AG09319 (cell line): ENCODE results near the gene MUSK.

Experiments used
- DNase-seq: peaks from one replicate; pipeline ENCODE4 v3.0.0-alpha.2; 2010; ENCODE audit warnings: low read depth; ENCODE audit errors: extremely low read depth
- TF ChIP-seq, protein P1 (sequence below): IDR thresholded peaks from 2 replicates; pipeline ENCODE4 v1.5.1; 2011; ENCODE audit warnings: low read depth, mild to moderate bottlenecking, inconsistent platforms, low read length, moderate library complexity

Gene MUSK

DNA sequence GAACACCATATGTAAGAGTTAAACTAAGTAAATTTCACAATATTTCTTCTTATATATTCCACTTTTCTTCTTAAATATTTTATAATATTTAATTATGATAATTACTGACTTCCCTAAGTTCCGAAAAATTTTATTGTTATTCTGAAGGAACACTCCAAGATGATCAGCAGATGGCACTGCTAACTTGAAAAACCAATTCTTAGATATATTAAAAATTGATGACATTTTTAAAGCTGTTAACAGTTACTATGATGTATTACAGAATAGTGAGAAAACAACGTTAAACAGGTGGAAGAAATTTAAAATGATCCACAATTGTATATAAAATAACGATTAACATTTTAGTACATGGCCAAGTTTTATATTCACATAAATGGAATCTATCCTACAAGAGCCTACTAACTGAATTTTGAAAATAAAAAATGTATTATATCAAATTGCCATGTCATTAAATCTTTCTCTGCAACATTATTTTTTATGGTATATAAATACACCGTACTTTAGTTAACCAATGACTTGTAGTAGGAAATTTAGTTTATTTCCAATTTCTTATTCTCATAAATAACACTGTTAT, 30.1 kb upstream of the MUSK start:
- TF ChIP-seq, protein P1, sequence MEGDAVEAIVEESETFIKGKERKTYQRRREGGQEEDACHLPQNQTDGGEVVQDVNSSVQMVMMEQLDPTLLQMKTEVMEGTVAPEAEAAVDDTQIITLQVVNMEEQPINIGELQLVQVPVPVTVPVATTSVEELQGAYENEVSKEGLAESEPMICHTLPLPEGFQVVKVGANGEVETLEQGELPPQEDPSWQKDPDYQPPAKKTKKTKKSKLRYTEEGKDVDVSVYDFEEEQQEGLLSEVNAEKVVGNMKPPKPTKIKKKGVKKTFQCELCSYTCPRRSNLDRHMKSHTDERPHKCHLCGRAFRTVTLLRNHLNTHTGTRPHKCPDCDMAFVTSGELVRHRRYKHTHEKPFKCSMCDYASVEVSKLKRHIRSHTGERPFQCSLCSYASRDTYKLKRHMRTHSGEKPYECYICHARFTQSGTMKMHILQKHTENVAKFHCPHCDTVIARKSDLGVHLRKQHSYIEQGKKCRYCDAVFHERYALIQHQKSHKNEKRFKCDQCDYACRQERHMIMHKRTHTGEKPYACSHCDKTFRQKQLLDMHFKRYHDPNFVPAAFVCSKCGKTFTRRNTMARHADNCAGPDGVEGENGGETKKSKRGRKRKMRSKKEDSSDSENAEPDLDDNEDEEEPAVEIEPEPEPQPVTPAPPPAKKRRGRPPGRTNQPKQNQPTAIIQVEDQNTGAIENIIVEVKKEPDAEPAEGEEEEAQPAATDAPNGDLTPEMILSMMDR = peak; percentile 46
- DNase-seq = no peak

DNA sequence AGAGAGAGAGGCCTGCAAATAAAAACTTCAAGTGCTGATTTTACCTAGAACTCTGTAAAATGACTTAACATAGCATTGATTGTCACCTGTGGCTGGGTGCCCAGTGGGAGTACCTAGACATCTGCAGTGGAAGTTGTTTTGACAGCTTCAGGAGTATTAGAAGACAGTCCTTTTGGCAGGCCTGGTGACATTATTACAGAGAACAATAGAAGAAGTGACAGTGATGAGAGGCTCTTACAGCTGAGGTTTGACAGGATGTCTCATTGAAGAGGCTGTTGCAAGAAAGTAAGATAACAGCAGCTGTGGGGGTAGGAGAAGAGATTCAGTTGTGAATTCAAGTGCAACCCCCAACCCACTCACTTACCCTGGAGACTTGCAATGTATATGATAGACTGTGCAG, 27.9 kb upstream of the MUSK start:
- TF ChIP-seq, protein P1 = no peak
- no peak for DNase-seq

DNA sequence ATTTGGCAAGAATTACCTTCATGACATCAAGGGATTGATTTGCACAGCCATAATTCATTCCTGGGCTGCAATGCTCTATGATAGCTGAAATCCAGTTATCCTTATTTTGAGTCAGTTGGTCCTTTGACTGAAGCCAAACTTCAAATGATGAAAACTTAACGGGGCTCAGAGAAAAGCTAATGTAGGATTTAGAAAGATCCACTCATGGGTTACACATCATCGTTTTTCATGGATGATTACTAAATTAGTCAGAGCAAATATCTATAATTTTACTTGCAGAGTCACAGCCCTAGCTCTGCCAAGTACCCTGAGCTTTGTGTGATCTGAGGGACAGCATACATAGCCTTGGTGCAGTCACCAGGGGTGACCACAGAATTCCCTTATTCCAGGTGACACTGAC, 27.3 kb upstream of the MUSK start:
- DNase-seq = no peak
- TF ChIP-seq, protein P1 = no peak

DNA sequence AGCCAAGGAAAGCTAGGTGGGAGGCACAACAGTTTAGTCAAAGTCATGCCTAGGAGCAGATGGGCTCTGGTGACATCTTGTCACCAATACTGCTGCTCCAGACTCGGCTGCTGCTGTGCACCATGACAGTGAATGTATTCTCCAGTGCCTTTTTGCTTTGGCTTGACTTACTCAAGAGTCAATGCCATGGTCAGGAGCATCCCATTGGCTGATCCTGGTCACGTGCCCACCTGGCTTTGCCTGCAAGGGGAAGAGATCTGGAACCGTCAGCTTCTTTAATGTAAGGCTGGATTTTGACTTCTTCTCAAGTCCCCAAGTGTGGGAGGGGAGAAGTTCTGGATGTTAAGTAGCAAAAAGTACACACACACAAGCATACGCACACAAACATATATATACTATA, 19.9 kb upstream of the MUSK start:
- DNase-seq = no peak
- TF ChIP-seq, protein P1 = no peak

DNA sequence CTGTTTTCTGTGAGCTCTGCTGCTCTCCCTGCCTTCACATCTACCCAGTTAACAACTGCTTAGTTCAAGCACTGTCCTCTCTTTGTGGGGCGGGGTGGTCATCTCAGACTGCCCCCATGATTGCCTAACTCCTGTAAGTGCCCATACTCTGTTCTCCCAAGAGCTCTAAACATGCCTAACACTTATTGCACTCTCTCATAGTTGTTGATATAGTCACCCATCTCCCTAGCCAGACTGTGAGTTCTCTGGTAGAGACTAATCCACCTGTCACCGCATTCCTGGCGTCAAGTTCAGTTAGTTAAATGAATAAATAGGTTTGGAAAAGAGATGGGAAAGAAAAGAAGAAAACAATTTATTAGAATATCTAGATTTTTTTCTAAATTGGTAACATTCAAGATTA, 18.3 kb upstream of the MUSK start:
- DNase-seq = peak; percentile 44
- TF ChIP-seq, protein P1 = no peak

DNA sequence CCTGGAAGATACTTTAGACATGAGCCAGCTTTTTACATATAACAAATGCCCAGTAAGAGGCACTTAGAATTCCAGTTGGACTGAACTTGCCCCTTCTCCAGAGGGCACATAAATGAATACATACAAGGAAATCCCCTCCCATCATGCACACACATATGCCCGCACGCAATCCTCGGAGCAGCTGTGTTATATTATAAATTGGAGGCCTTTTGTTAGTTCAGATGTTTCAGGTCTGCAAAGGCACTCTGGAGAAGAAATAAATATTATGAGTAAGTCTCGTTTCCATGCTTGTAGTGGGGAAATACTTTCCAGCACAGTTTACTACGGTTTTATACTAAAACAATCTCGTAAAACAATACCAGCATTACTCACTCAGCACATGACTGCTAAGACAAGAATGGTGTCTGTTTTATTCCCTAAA, 17.6 kb upstream of the MUSK start:
- TF ChIP-seq, protein P1 = no peak
- peak; percentile 95 for DNase-seq

DNA sequence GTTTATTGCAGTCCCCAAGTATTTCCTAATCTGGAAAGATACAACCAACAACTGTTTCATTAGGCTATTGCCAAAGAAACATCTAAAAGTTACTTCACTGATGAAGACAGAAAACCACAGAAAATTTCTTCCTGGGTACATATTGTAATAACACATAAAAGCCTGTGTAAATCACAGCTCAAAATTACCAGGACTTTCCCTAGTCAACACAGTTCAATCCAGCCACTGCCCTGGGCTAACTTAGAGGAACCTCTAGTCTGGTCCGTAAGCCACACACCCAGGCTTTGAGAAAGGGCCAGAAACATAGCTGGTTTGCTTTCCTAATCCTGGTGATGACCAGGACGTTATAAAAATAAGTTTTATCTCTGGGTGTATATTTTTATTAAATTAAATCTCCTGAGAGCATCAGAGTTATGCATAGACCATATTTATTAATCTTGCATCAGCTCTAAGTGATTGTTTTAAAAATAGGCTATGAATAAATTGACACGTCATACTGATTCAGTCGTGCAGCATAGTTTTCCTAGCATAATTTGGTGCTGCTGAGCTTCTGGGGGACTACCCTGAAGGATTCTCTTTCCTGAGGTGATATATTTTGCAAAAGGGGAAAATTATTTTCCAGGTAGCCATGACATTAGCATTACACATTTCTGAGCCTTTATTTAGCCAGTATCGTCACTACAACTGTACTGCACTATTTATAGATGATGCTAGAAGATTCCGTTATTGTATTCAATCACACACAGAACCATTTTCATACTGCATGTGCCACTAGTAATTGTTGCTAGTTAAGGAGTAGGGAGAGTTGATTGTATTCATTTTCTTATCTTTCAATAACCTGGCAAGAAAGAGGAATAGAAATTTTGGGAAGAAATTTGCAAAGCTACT, 12.6 kb upstream of the MUSK start:
- TF ChIP-seq, protein P1 = no peak

More for the DNA sequence above, 12.6 kb upstream of the MUSK start:
- DNase-seq = peak; percentile 53
